Midbrain (tissue), 1 donor: ENCODE measurements around the gene FBXO34.

Source experiments
- DNase-seq: peaks from one replicate; lab custom pipeline; 2025; lab: John Stamatoyannopoulos, UW

The FBXO34 gene

GRCh38 chr14:55383541-55384140, 112.4 kb downstream of the FBXO34 start:
- DNase-seq = no peak

- no peak for DNase-seq
Measured at GRCh38 chr14:55384536-55384935, 113.3 kb downstream of the FBXO34 start.

- DNase-seq = no peak
Measured at GRCh38 chr14:55386037-55386808, 115.0 kb downstream of the FBXO34 start.

GRCh38 chr14:55387121-55387520, 115.9 kb downstream of the FBXO34 start:
- no peak for DNase-seq

GRCh38 chr14:55388160-55388559, 116.9 kb downstream of the FBXO34 start:
- no peak for DNase-seq

GRCh38 chr14:55389330-55389729, 118.1 kb downstream of the FBXO34 start:
- DNase-seq = no peak

- DNase-seq = no peak
Measured at GRCh38 chr14:55398679-55399078, 127.5 kb downstream of the FBXO34 start.

GRCh38 chr14:55399183-55399582, 128.0 kb downstream of the FBXO34 start:
- DNase-seq = no peak

- no peak for DNase-seq
Measured at GRCh38 chr14:55399852-55400251, 128.6 kb downstream of the FBXO34 start.

GRCh38 chr14:55401751-55402150, 130.5 kb downstream of the FBXO34 start:
- no peak for DNase-seq
